Ishikawa (cell line): ENCODE results near the gene FAM20B.

Experiments used
- CEBPB ChIP-seq: IDR thresholded peaks from 2 replicates; pipeline ENCODE4 v1.6.1; 2012
- CREB1 ChIP-seq: IDR thresholded peaks from 2 replicates; pipeline ENCODE4 v1.6.1; 2012; ENCODE audit warnings: low read depth
- FOXM1 ChIP-seq: IDR thresholded peaks from 2 replicates; pipeline ENCODE4 v1.6.1; 2012; ENCODE audit warnings: low read depth, borderline replicate concordance
- MAX ChIP-seq: IDR thresholded peaks from 2 replicates; pipeline ENCODE4 v1.6.1; 2012
- NFIC ChIP-seq: IDR thresholded peaks from 2 replicates; pipeline ENCODE4 v1.6.1; 2012
- RAD21 ChIP-seq: IDR thresholded peaks from 2 replicates; pipeline ENCODE4 v1.6.1; 2012; ENCODE audit warnings: low read depth
- REST ChIP-seq: IDR thresholded peaks from 2 replicates; pipeline ENCODE4 v1.6.1; 2012; ENCODE audit warnings: low read depth, mild to moderate bottlenecking
- USF1 ChIP-seq: IDR thresholded peaks from 2 replicates; pipeline ENCODE4 v1.6.1; 2012
- YY1 ChIP-seq: IDR thresholded peaks from 2 replicates; pipeline ENCODE4 v1.6.1; 2012; ENCODE audit warnings: low read depth
- ZBTB7A ChIP-seq: IDR thresholded peaks from 2 replicates; pipeline ENCODE4 v1.6.1; 2012; ENCODE audit warnings: low read depth

- no peak for TF ChIP-seq FOXM1
- no peak for TF ChIP-seq MAX
- TF ChIP-seq YY1: no peak
- TF ChIP-seq NFIC: no peak
- TF ChIP-seq RAD21: no peak
- no peak for TF ChIP-seq USF1
- no peak for TF ChIP-seq CREB1
- no peak for TF ChIP-seq CEBPB
- TF ChIP-seq REST: no peak
- no peak for TF ChIP-seq ZBTB7A
These were observed 5.0 kb downstream of the FAM20B start for GRCh38 chr1:179030683-179031082.
